RWPE2 (cell line): ENCODE measurements around the gene SH3PXD2A.

Experiments
- ATAC-seq: fragments of 200-7000 bp; cut with Tn5 transposase; 3 replicates; pipeline ENCODE4 v1.9.1; 2021; ENCODE audit warnings: low read depth
- DNase-seq: peaks from one replicate; pipeline ENCODE4 v3.0.0-alpha.2; 2020; ENCODE audit warnings: low spot score
- H3K27ac ChIP-seq: fragments of 450-650 bp; 2 replicates; pipeline ENCODE4 v1.5.1; 2017; ENCODE audit warnings: mild to moderate bottlenecking; ENCODE audit not compliant: poor library complexity, severe bottlenecking
- H3K27me3 ChIP-seq: fragments of 250-450 bp; sonication (Bioruptor Pico); 2 replicates; pipeline ENCODE4 v1.5.1; 2021; ENCODE audit warnings: mild to moderate bottlenecking, moderate library complexity; ENCODE audit not compliant: insufficient read depth, poor library complexity, severe bottlenecking
- H3K36me3 ChIP-seq: fragments of 250-450 bp; sonication (Bioruptor Pico); 2 replicates; pipeline ENCODE4 v1.5.1; 2020; ENCODE audit warnings: low read depth, mild to moderate bottlenecking, moderate library complexity
- H3K4me1 ChIP-seq: fragments of 250-450 bp; sonication (Bioruptor Pico); 2 replicates; pipeline ENCODE4 v1.5.1; 2021; ENCODE audit warnings: mild to moderate bottlenecking, moderate library complexity; ENCODE audit not compliant: insufficient read depth, poor library complexity, severe bottlenecking
- H3K4me3 ChIP-seq: fragments of 250-450 bp; sonication (Bioruptor Pico); 2 replicates; pipeline ENCODE4 v1.5.1; 2021; ENCODE audit warnings: mild to moderate bottlenecking, moderate library complexity; ENCODE audit not compliant: severe bottlenecking
- H3K9me3 ChIP-seq: fragments of 250-450 bp; sonication (Bioruptor Pico); 2 replicates; pipeline ENCODE4 v1.5.1; 2021; ENCODE audit warnings: mild to moderate bottlenecking, moderate library complexity; ENCODE audit not compliant: severe bottlenecking
- TF ChIP-seq, protein P1 (sequence below): fragments of 450-650 bp; IDR thresholded peaks from one replicate; pipeline ENCODE4 v1.5.1; 2017; ENCODE audit warnings: mild to moderate bottlenecking, moderate library complexity; ENCODE audit not compliant: poor library complexity, severe bottlenecking

The SH3PXD2A gene

DNA sequence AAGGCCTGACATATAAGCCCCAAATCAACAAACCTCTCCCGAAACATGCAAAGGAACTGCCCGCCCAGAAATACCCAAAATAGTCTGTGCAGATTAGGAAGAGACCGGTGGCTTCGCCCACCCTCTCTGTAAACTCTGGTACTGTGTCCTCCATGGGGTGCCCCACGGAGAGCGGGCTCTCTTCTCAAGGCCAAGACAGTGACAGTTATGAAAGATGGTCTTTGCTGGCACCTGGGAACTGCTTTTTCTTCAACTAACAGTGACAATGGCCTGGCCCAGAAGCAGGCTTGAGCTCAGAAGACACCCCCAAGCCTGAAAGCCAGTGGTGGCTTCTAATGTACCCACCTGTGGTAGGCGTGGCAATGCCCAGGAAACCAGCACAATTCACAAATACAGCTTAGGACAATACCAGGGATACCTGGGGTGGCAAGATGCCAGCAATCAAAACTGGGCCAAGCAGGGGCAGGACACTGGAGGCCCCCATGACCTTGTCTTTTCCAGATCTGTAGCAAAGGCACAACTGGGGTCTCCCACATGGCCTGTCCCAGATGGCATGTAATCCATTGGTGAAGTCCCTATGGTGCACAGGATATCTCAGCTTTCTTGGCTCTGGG lies 254.3 kb downstream of the SH3PXD2A start:
- TF ChIP-seq, protein P1, sequence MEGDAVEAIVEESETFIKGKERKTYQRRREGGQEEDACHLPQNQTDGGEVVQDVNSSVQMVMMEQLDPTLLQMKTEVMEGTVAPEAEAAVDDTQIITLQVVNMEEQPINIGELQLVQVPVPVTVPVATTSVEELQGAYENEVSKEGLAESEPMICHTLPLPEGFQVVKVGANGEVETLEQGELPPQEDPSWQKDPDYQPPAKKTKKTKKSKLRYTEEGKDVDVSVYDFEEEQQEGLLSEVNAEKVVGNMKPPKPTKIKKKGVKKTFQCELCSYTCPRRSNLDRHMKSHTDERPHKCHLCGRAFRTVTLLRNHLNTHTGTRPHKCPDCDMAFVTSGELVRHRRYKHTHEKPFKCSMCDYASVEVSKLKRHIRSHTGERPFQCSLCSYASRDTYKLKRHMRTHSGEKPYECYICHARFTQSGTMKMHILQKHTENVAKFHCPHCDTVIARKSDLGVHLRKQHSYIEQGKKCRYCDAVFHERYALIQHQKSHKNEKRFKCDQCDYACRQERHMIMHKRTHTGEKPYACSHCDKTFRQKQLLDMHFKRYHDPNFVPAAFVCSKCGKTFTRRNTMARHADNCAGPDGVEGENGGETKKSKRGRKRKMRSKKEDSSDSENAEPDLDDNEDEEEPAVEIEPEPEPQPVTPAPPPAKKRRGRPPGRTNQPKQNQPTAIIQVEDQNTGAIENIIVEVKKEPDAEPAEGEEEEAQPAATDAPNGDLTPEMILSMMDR = no peak

DNA sequence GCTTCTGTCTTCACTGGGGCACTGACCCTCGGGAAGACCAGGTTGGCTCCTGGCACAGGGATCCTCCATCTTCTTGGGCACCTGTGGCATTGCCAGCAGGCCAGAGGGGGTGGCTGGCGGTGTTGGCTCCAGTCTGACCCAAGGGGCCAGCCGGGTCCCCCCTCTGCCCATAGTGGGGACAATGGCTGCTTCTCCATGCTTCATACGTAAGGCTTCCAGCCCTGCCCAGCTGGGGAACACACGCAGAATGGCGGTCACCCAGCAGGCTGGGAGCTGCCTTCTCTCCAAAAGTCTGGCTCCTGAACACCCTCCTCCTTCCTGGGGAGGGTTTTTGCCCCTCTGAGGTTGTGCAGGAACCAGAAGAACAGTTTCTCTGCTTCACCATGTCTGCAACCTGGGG lies 255.1 kb downstream of the SH3PXD2A start:
- no peak overlapping the region for H3K4me3 ChIP-seq
- no peak for ATAC-seq
- no peak overlapping the region for H3K27ac ChIP-seq
- no peak for DNase-seq
- no peaks in the 10 kb centered on the region for H3K9me3 ChIP-seq
- no peaks in the 10 kb centered on the region for H3K4me1 ChIP-seq
- H3K36me3 ChIP-seq = peaks cover 30% of the 10 kb centered on the region
- no peaks in the 10 kb centered on the region for H3K27me3 ChIP-seq
- TF ChIP-seq, protein P1 = no peak

More for the DNA sequence above, 254.3 kb downstream of the SH3PXD2A start:
- Histone ChIP-seq H3K36me3 (peaks cover 37% of the 10 kb centered on the region), H3K4me1 (no peaks in the 10 kb centered on the region), H3K9me3 (no peaks in the 10 kb centered on the region), H3K27me3 (no peaks in the 10 kb centered on the region), H3K4me3 (no peak overlapping the region), H3K27ac (no peak overlapping the region)
- DNase-seq (no peak), ATAC-seq (no peak)

DNA sequence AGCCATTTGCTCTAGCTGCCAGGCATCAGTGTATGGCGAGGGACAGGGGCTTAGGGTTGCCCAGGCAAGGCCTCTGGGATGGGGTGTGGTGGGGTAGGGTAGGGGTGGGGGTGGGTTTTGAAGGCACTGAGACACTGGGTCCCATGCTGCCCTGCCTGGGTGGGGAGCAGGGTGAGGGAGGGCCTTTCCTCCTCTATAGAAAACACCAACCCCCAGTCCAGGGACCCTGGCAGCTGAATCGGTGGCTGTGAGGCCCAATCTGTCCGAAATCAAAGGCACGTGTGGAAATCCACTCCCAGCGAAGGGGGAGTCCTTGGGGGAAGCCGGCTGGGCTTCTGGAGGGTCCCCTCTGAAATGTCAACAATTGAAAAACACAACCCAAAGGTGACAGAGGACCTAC lies 255.5 kb downstream of the SH3PXD2A start:
- TF ChIP-seq, protein P1 = no peak
- H3K27ac ChIP-seq = no peak overlapping the region
- no peaks in the 10 kb centered on the region for H3K4me1 ChIP-seq
- H3K9me3 ChIP-seq = no peaks in the 10 kb centered on the region
- H3K27me3 ChIP-seq = no peaks in the 10 kb centered on the region
- H3K4me3 ChIP-seq = no peak overlapping the region
- ATAC-seq (no peak), DNase-seq (no peak)
- H3K36me3 ChIP-seq = peaks cover 25% of the 10 kb centered on the region

DNA sequence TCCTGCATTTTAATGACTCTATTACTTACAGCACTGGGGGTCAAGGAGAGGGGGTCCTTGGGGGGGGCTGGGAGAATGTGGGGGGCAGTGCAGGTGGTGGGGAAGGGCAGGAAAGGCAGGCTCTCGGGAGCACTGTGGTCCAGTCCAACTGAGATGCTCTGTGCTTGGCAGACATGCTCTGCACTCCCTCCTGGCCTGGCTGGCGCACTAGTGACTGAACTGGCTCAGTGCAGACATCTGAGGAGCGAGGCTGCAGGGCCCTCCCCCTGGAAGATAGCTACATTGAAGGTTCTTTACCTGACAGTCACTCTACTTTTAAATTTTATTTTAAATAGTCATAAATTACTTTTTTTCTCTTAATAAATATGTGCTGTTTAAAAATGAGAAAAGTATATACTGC lies 256.2 kb downstream of the SH3PXD2A start:
- Histone ChIP-seq H3K27ac (no peak overlapping the region), H3K36me3 (peaks cover 19% of the 10 kb centered on the region), H3K27me3 (no peaks in the 10 kb centered on the region), H3K4me1 (no peaks in the 10 kb centered on the region), H3K4me3 (no peak overlapping the region), H3K9me3 (no peaks in the 10 kb centered on the region)
- TF ChIP-seq, protein P1 = no peak
- DNase-seq (no peak), ATAC-seq (no peak)

DNA sequence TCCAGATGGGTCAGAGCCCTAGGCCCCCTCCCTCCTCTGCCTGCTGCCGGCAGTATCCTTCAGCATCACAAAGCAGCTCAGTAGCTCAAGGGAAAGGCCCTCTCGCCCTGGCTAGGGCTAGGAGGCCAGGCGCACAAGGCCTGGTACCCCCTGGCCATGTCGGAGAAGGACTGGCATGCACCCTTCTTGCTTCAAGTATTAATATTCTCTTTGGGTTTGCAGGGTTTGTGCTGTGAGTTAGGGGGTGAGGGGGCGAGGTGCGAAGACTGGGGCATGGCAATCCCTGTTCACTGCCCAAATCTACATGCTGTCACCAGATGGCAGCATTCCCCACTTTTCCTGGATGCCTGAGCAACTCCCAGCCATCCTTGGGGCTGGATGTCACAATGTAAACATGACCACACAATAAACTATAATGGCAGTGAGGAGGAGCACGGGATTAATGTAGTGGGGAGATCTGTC lies 256.7 kb downstream of the SH3PXD2A start:
- Histone ChIP-seq H3K4me1 (no peaks in the 10 kb centered on the region), H3K27ac (no peak overlapping the region), H3K4me3 (no peak overlapping the region), H3K9me3 (no peaks in the 10 kb centered on the region), H3K27me3 (no peaks in the 10 kb centered on the region), H3K36me3 (peaks cover 15% of the 10 kb centered on the region)
- no peak for DNase-seq
- TF ChIP-seq, protein P1 = peak; percentile 66
- ATAC-seq = peak; percentile 74
